Measurements from ENCODE around the gene MUCL3. TPM values are rescaled to one million over a fixed set of nuclear protein-coding genes. Genes with fewer than 3 reads are reported as not detected.

Gene MUCL3
- total and polyA plus RNA-seq, 2 of the 8 experiments (the other 6 are each of a cell fraction or from before 2014, with no cell fraction given), result 0.15 to 0.37 TPM

- H4K8ac ChIP-seq (ENCODE audit: extremely low read depth, insufficient read depth, low read length), result no peak overlapping the region
- H3K9me3 ChIP-seq (ENCODE audit: insufficient read depth in 2 of 2, low read depth in 1 of 2, low read length in 1 of 2), result no peaks in the 10 kb centered on the region
- no peak overlapping the region for H3K4ac ChIP-seq (replicated peaks; ENCODE audit: insufficient read length, low read depth, low read length)
- no peak for TF ChIP-seq E2F6 (IDR thresholded peaks at IDR 0.05)
- TF ChIP-seq ZNF274 (IDR thresholded peaks at IDR 0.05; ENCODE audit: borderline replicate concordance, extremely low read depth, low read length), result no peak
- no peak for TF ChIP-seq HDAC6 (IDR thresholded peaks at IDR 0.05; ENCODE audit: low read depth, low read length)
- no peak for TF ChIP-seq JUN (IDR thresholded peaks at IDR 0.05; ENCODE audit: low read depth, low read length)
- TF ChIP-seq EP300 (IDR thresholded peaks at IDR 0.05; ENCODE audit: borderline replicate concordance in 1 of 2, low read depth in 2 of 2, low read length in 2 of 2), result no peak
- H3K4me1 ChIP-seq (replicated peaks in 1 of 4; ENCODE audit: control insufficient read depth in 3 of 4, insufficient read depth in 4 of 4, low read length in 3 of 4), result peaks cover 0 to 7% (median 0%) of the 10 kb centered on the region in 4 experiments; a peak in 2 of 7 replicates
- H2BK5ac ChIP-seq (ENCODE audit: low read depth, low read length), result no peak overlapping the region
- no peak overlapping the region for H3K4me3 ChIP-seq (ENCODE audit: extremely low read depth in 1 of 4, insufficient read depth in 2 of 4, low read depth in 3 of 4, low read length in 4 of 4)
- H2BK15ac ChIP-seq (ENCODE audit: low read length), result no peak overlapping the region
- H3K4me2 ChIP-seq (ENCODE audit: insufficient read depth in 1 of 2, low read depth in 2 of 2, low read length in 2 of 2), result no peak overlapping the region
- H4K5ac ChIP-seq (ENCODE audit: insufficient read length, low read depth, low read length), result no peak overlapping the region
- no peak overlapping the region for H2BK120ac ChIP-seq (replicated peaks; ENCODE audit: low read depth, low read length)
- H3K36me3 ChIP-seq (ENCODE audit: control insufficient read depth in 2 of 4, insufficient read depth in 4 of 4, low read length in 3 of 4), result peaks cover 43 to 85% (median 72%) of the 10 kb centered on the region in 4 experiments
- no peak overlapping the region for H2BK20ac ChIP-seq (ENCODE audit: low read length)
- no peak overlapping the region for H3K18ac ChIP-seq (ENCODE audit: extremely low read depth, low read length)
- H2AFZ ChIP-seq (ENCODE audit: low read length), result no peak overlapping the region
- peaks cover 8% of the 10 kb centered on the region; the same call in 1 of the 2 replicates for H3K23me2 ChIP-seq (ENCODE audit: low read depth, low read length)
- 91% methylated on average over 13 of the region's 13 CpGs; no CpG with 5 or more reads in 1 of the 2 experiments for WGBS, 2 experiments (ENCODE audit: extremely low coverage in 1 of 2, insufficient coverage in 1 of 2, insufficient read length in 1 of 2, insufficient replicate concordance in 2 of 2, low coverage in 1 of 2, low lambda C conversion rate in 2 of 2, missing lambda C conversion rate in 1 of 2)
- H2BK12ac ChIP-seq (ENCODE audit: low read depth, low read length), result no peak overlapping the region
- H3K56ac ChIP-seq (replicated peaks; ENCODE audit: insufficient read length, low read depth, low read length), result no peak overlapping the region
- H3K14ac ChIP-seq (ENCODE audit: insufficient read length), result no peak overlapping the region
- no peaks in the 10 kb centered on the region for H3K27me3 ChIP-seq (replicated peaks in 1 of 4; ENCODE audit: control insufficient read depth in 3 of 4, extremely low read depth in 1 of 4, insufficient read depth in 3 of 4, low read length in 3 of 4)
- no peak overlapping the region for H4K91ac ChIP-seq (replicated peaks; ENCODE audit: insufficient read length, low read length)
- H4K20me1 ChIP-seq (replicated peaks in 1 of 2; ENCODE audit: control insufficient read depth in 1 of 2, insufficient read depth in 2 of 2, low read length in 2 of 2), result peaks cover 4 to 19% of the 10 kb centered on the region in 2 experiments
- no peak overlapping the region for H3K27ac ChIP-seq (ENCODE audit: low read depth, low read length)
- H2AK5ac ChIP-seq (ENCODE audit: low read depth, low read length), result no peak overlapping the region
- no peak overlapping the region for H3K23ac ChIP-seq (ENCODE audit: insufficient read length)
- H3K79me2 ChIP-seq (ENCODE audit: control insufficient read depth in 1 of 2, insufficient read depth in 2 of 2, low read length in 2 of 2), result no peaks in the 10 kb centered on the region
- FAIRE-seq, result no peak
- ChIA-PET POLR2A (ENCODE audit: partially characterized antibody) (interaction anchor here (0.6 to 2.5 kb wide), 5 partner anchors 9 to 244 kb away, joined by 3 to 14 read pairs (median 6); partner anchors contain the start of genes GTF2H4 and VARS2), CTCF (ENCODE audit: partially characterized antibody) (interaction anchor here (1.0 to 2.4 kb wide), 9 partner anchors 8 to 67 kb away, joined by 3 to 15 read pairs (median 7); partner anchors contain the start of gene VARS2)
- no peak overlapping the region for H3K9ac ChIP-seq (replicated peaks in 1 of 4; ENCODE audit: extremely low read depth in 1 of 4, low read depth in 3 of 4, low read length in 3 of 4)
- DNase-seq (ENCODE audit: low read depth in 1 of 2, low spot score in 2 of 2), result no peak
- peaks cover 5% of the 10 kb centered on the region; the same call in 1 of the 2 replicates for H3K79me1 ChIP-seq (ENCODE audit: low read depth, low read length)
Measured at GRCh38 chr6:30896541-30896940, 44.2 kb upstream of the MUCL3 start.

All from H1 (cell line).